ENCODE measurements around the gene ATG10.

DNA sequence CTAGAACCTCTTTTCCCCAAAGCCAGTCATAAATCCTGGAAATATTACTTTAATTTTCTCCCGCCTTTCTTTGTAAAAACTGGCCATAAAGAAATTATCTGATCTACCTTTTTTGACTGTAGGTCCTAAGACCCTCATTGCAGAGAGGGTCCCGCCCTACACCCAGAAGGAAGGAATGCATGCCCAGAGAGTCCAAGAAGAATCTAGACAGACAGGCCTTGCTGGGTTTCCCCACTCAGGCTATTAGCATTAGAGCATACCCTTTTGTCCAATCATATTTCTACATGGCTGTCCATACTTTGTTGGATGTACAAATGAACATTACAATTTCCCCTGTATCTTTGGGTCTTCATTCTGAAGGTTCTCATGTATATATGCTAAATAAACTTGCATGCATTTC, 1.9 kb upstream of the ATG10 start:
- no peak for TF ChIP-seq ZNF446 (CRISPR knock-in tag; IDR thresholded peaks at IDR 0.05)
- TF ChIP-seq TAF1 (CRISPR knock-in tag; IDR thresholded peaks at IDR 0.05) = no peak
- no peak for TF ChIP-seq SMC3 (IDR thresholded peaks at IDR 0.05; ENCODE audit: low read length)
